D341Med (cell line): ENCODE measurements around the gene SDCCAG8.

Experiments
- DNase-seq: peaks from one replicate; pipeline ENCODE4 v3.0.0; 2012; ENCODE audit warnings: low spot score

SDCCAG8 gene

DNA sequence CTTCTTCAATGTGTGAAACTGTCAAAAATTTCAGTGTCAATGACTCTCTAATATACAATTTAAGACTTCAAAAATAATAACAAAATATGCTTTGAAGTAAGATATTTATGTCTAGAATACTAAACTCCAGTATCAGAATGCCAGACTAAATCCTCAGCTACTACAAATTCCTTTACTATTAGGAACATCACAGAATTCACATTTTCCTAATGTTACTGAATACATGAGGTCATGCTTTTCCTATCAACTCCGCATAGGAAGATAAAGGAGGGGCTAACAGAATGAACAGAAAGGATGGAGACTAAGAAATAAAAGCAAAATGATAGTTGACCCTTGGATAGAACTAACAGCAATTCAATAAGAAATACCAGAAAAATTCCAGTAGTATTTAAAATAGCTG lies 292.7 kb downstream of the SDCCAG8 start:
- DNase-seq = no peak

GRCh38 chr1:243549108-243549507 lies 293.3 kb downstream of the SDCCAG8 start:
- no peak for DNase-seq
